Peyer's patch (tissue), 4 donors: ENCODE measurements around the gene KCNN3.

Experiments used
- POLR2A ChIP-seq, 2 donors: fragments of 450-650 bp; IDR thresholded peaks; one replicate each; pipeline ENCODE4 v1.5.1; 2017; ENCODE audit warnings: antibody characterized with exemption in 2 of 2, mild to moderate bottlenecking in 2 of 2, moderate library complexity in 2 of 2
- TF ChIP-seq, protein P1 (sequence below), 6 experiments: fragments of 450-650 bp in 4 of 6; fragments of 200-600 bp in 2 of 6; sonication (generic) in 1 of 6; IDR thresholded peaks; one replicate each; pipeline ENCODE4 v1.5.1; 2017 to 2019; ENCODE audit warnings: antibody characterized with exemption in 6 of 6, mild to moderate bottlenecking in 3 of 6, moderate library complexity in 1 of 6

- TF ChIP-seq, protein P1, sequence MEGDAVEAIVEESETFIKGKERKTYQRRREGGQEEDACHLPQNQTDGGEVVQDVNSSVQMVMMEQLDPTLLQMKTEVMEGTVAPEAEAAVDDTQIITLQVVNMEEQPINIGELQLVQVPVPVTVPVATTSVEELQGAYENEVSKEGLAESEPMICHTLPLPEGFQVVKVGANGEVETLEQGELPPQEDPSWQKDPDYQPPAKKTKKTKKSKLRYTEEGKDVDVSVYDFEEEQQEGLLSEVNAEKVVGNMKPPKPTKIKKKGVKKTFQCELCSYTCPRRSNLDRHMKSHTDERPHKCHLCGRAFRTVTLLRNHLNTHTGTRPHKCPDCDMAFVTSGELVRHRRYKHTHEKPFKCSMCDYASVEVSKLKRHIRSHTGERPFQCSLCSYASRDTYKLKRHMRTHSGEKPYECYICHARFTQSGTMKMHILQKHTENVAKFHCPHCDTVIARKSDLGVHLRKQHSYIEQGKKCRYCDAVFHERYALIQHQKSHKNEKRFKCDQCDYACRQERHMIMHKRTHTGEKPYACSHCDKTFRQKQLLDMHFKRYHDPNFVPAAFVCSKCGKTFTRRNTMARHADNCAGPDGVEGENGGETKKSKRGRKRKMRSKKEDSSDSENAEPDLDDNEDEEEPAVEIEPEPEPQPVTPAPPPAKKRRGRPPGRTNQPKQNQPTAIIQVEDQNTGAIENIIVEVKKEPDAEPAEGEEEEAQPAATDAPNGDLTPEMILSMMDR (IDR thresholded peaks at IDR 0.05), result no peak
- TF ChIP-seq POLR2A (IDR thresholded peaks at IDR 0.05), result no peak
Observed at GRCh38 chr1:154779551-154780189, 90.4 kb downstream of the KCNN3 start.
